Left ventricle myocardium inferior (tissue), 1 donor: ENCODE results near the gene OR6M1. TPM values are rescaled to one million over a fixed set of nuclear protein-coding genes. Genes with fewer than 3 reads are reported as not detected.

Experiments
- DNase-seq: peaks from one replicate; pipeline ENCODE4 v3.0.0-alpha.2; 2020
- H3K27ac ChIP-seq: fragments of 200-600 bp; replicated peaks from 2 replicates; pipeline ENCODE4 v1.8.0; 2021
- H3K27me3 ChIP-seq: fragments of 200-600 bp; 2 replicates; pipeline ENCODE4 v1.8.0; 2021; ENCODE audit warnings: low read depth
- H3K36me3 ChIP-seq: fragments of 200-600 bp; 2 replicates; pipeline ENCODE4 v1.8.0; 2021
- H3K4me1 ChIP-seq: fragments of 200-600 bp; 2 replicates; pipeline ENCODE4 v1.8.0; 2021
- H3K4me3 ChIP-seq: fragments of 200-600 bp; 2 replicates; pipeline ENCODE4 v1.8.0; 2021; ENCODE audit warnings: mild to moderate bottlenecking, moderate library complexity
- H3K9me3 ChIP-seq: fragments of 200-600 bp; replicated peaks from 2 replicates; pipeline ENCODE4 v1.8.0; 2021
- CTCF ChIP-seq: fragments of 200-600 bp; IDR thresholded peaks from 2 replicates; pipeline ENCODE4 v1.8.0; 2021; ENCODE audit warnings: antibody characterized with exemption, mild to moderate bottlenecking, borderline replicate concordance
- intact Hi-C: fragments of 100-400 bp; cut with micrococcal nuclease; formaldehyde crosslinking; loops from one replicate; pipeline ENCODE4 v1.11.0; 2022
- total RNA-seq: library from RNA; stranded (reverse); fragmentation: NEBNext Ultra II Directional; extraction: Animal tissue kit (Norgen Biotek cat#: 25700); gene quantifications from one replicate; pipeline ENCODE4 v1.2.1, GENCODE V29; 2021
- donor health status: DM: no; HTN: yes; CAD: no; lungs with severe emphysema.

The OR6M1 gene
- total RNA-seq, 1 donor from 2014 or later = not detected

GRCh38 chr11:123838659-123839058 is 32.5 kb upstream of the OR6M1 start:
- Histone ChIP-seq H3K4me1 (no peaks in the 10 kb centered on the region), H3K36me3 (no peaks in the 10 kb centered on the region), H3K9me3 (no peaks in the 10 kb centered on the region), H3K27ac (no peak overlapping the region), H3K4me3 (no peak overlapping the region), H3K27me3 (no peaks in the 10 kb centered on the region)
- TF ChIP-seq CTCF = no peak
- intact Hi-C loops = no loop called here
- no peak for DNase-seq

DNA sequence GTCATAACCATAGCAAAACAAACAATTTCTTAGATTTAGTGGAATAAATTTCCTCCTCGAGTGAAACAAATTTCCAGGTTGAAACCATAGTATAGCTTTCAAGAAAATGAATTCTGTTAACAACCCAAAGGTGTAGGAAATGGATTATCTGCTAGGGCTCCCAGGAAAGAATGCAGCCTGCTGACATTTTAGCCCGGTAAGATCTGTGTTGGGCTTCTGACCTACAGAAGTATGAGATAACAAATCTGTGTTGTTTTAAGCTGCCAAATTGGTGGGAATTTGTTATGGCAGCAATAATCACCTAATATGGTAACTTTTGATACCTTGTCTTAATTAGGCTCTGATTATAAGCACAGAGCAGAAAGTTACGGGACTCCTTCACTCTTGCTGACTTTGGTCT is 32.0 kb upstream of the OR6M1 start:
- intact Hi-C loops = no loop called here

DNA sequence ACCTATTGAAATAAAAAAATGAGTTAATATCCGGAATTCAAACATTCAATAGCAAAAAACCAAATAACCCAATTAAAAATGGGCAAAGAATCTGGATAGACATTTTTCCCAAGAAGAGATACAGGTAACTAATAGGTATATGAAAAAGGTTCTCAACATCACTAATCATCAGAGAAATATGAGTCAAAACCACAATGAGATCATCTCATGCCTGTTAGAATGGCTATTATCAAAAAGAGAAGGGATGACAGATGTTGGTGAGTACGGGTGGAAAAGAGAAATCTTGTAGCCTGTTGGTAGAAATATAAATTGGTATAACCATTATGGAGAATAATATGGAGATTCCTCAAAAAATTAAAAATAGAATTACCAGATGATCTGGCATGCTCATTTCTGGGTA is 26.9 kb upstream of the OR6M1 start:
- no peaks in the 10 kb centered on the region for H3K36me3 ChIP-seq
- no peaks in the 10 kb centered on the region for H3K4me1 ChIP-seq
- intact Hi-C loops = no loop called here
- no peak overlapping the region for H3K27ac ChIP-seq
- no peaks in the 10 kb centered on the region for H3K27me3 ChIP-seq
- no peak for TF ChIP-seq CTCF
- no peak for DNase-seq
- H3K4me3 ChIP-seq = no peak overlapping the region
- no peaks in the 10 kb centered on the region for H3K9me3 ChIP-seq

More for the DNA sequence above, 32.0 kb upstream of the OR6M1 start:
- Histone ChIP-seq H3K27me3 (no peaks in the 10 kb centered on the region), H3K36me3 (no peaks in the 10 kb centered on the region), H3K4me3 (no peak overlapping the region), H3K9me3 (no peaks in the 10 kb centered on the region), H3K4me1 (no peaks in the 10 kb centered on the region), H3K27ac (no peak overlapping the region)
- no peak for TF ChIP-seq CTCF
- no peak for DNase-seq

DNA sequence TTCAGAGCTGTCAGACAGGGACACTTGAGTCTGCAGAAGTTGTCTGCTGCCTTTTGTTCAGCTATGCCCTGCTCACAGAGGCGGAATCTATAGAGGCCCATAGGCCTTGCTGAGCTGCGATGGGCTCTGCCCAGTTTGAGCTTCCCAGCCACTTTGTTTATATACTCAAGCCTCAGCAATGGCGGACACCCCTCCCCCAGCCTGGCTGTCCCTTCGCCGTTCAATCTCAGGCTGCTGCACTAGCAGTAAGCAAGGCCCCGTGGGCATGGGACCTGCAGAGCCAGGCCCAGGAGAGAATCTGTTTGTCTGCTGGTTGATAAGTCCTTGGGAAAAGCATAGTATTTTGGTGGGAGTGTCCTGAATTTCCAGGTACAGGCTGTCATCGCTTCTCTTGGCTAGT is 23.6 kb upstream of the OR6M1 start:
- intact Hi-C loops = no loop called here
- Histone ChIP-seq H3K9me3 (no peaks in the 10 kb centered on the region), H3K36me3 (no peaks in the 10 kb centered on the region), H3K27me3 (no peaks in the 10 kb centered on the region), H3K4me3 (no peak overlapping the region), H3K4me1 (no peaks in the 10 kb centered on the region), H3K27ac (no peak overlapping the region)
- TF ChIP-seq CTCF = no peak
- DNase-seq = no peak

- no peak overlapping the region for H3K4me3 ChIP-seq
- no peak overlapping the region for H3K27ac ChIP-seq
- H3K4me1 ChIP-seq = no peaks in the 10 kb centered on the region
- no peaks in the 10 kb centered on the region for H3K9me3 ChIP-seq
- no peaks in the 10 kb centered on the region for H3K36me3 ChIP-seq
- intact Hi-C loops = no loop called here
- TF ChIP-seq CTCF = no peak
- DNase-seq = no peak
- no peaks in the 10 kb centered on the region for H3K27me3 ChIP-seq
Observed at GRCh38 chr11:123822599-123822998, 16.4 kb upstream of the OR6M1 start.

GRCh38 chr11:123822032-123822431 is 15.9 kb upstream of the OR6M1 start:
- intact Hi-C loops = no loop called here
- Histone ChIP-seq H3K4me1 (no peaks in the 10 kb centered on the region), H3K27ac (no peak overlapping the region), H3K36me3 (no peaks in the 10 kb centered on the region), H3K9me3 (no peaks in the 10 kb centered on the region), H3K4me3 (no peak overlapping the region), H3K27me3 (no peaks in the 10 kb centered on the region)
- no peak for TF ChIP-seq CTCF
- no peak for DNase-seq
